GM23248 (cell line): ENCODE results near the gene CD47.

ENCODE experiments used
- EZH2 ChIP-seq: fragments of 200-600 bp; sonication (generic); IDR thresholded peaks from 2 replicates; pipeline ENCODE4 v1.6.1; 2018; ENCODE audit warnings: antibody characterized with exemption, mild to moderate bottlenecking; ENCODE audit not compliant: insufficient read depth, poor library complexity, severe bottlenecking
- EZH2phosphoT487 ChIP-seq: fragments of 200-600 bp; sonication (generic); IDR thresholded peaks from 2 replicates; pipeline ENCODE4 v1.6.1; 2018; ENCODE audit warnings: antibody characterized with exemption, moderate library complexity, mild to moderate bottlenecking, low read depth; ENCODE audit not compliant: insufficient read depth

DNA sequence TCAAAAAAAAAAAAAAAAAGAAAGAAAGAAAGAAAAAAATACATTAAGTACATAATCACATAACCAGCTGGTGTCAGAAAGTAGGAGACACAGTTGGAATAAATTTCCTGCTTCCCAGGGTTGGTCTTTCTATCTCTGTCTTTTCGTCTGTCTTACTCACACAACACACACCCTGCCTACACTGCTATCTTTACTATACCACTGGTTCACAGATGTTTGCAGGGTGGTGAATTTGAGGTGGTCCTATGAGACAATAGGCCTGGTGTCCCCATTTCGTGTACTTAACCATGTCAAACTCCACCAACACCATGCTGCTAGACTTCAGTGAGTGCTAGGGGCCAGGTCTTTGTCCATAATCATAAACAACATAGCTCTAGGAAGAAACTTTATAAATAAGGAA, 17.6 kb upstream of the CD47 start:
- TF ChIP-seq EZH2 = no peak
- TF ChIP-seq EZH2phosphoT487 = no peak
